ENCODE results near the gene PRMT2. TPM values are rescaled to one million over a fixed set of nuclear protein-coding genes. Genes with fewer than 3 reads are reported as not detected.

PRMT2 gene
- total RNA-seq, 1 experiment from 2014 or later = 62.0 TPM

GRCh38 chr21:46639489-46640386 lies 4.3 kb downstream of the PRMT2 start:
- no peaks in the 10 kb centered on the region for H4K20me1 ChIP-seq (ENCODE audit: insufficient read depth, low read depth, low read length)
- H3K36me3 ChIP-seq (ENCODE audit: insufficient read depth, low read length) = peaks cover 42% of the 10 kb centered on the region
- H3K27me3 ChIP-seq (ENCODE audit: low read length) = no peaks in the 10 kb centered on the region
- H3K79me2 ChIP-seq (ENCODE audit: low read length) = peaks cover 51% of the 10 kb centered on the region
- peaks cover 39% of the 10 kb centered on the region for H3K4me1 ChIP-seq (ENCODE audit: low read length)
- H3K4me2 ChIP-seq (ENCODE audit: low read depth, low read length, poor library complexity, severe bottlenecking) = no peak overlapping the region
- no peaks in the 10 kb centered on the region for H3K9me3 ChIP-seq (ENCODE audit: low read length)
- no peak overlapping the region for H3K4me3 ChIP-seq (ENCODE audit: low read length)
- no peaks in the 10 kb centered on the region for H3K9me2 ChIP-seq (replicated peaks; ENCODE audit: insufficient read depth, low read length)
- H2AFZ ChIP-seq (ENCODE audit: low read length) = no peak overlapping the region
- no peak for DNase-seq
- no peak overlapping the region for H3K9ac ChIP-seq (ENCODE audit: low read length)
- no peak overlapping the region for H3K27ac ChIP-seq (ENCODE audit: low read length)

- H3K9me2 ChIP-seq (replicated peaks; ENCODE audit: insufficient read depth, low read length) = no peaks in the 10 kb centered on the region
- peaks cover 40% of the 10 kb centered on the region for H3K79me2 ChIP-seq (ENCODE audit: low read length)
- H4K20me1 ChIP-seq (ENCODE audit: insufficient read depth, low read depth, low read length) = no peaks in the 10 kb centered on the region
- no peak overlapping the region for H2AFZ ChIP-seq (ENCODE audit: low read length)
- no peak for DNase-seq
- H3K4me3 ChIP-seq (ENCODE audit: low read length) = no peak overlapping the region
- no peaks in the 10 kb centered on the region for H3K9me3 ChIP-seq (ENCODE audit: low read length)
- peaks cover 27% of the 10 kb centered on the region for H3K4me1 ChIP-seq (ENCODE audit: low read length)
- H3K4me2 ChIP-seq (ENCODE audit: low read depth, low read length, poor library complexity, severe bottlenecking) = no peak overlapping the region
- no peak overlapping the region for H3K27ac ChIP-seq (ENCODE audit: low read length)
- H3K27me3 ChIP-seq (ENCODE audit: low read length) = no peaks in the 10 kb centered on the region
- H3K36me3 ChIP-seq (ENCODE audit: insufficient read depth, low read length) = peaks cover 43% of the 10 kb centered on the region
- no peak overlapping the region for H3K9ac ChIP-seq (ENCODE audit: low read length)
Observed at GRCh38 chr21:46641656-46642055, 6.2 kb downstream of the PRMT2 start.

DNA sequence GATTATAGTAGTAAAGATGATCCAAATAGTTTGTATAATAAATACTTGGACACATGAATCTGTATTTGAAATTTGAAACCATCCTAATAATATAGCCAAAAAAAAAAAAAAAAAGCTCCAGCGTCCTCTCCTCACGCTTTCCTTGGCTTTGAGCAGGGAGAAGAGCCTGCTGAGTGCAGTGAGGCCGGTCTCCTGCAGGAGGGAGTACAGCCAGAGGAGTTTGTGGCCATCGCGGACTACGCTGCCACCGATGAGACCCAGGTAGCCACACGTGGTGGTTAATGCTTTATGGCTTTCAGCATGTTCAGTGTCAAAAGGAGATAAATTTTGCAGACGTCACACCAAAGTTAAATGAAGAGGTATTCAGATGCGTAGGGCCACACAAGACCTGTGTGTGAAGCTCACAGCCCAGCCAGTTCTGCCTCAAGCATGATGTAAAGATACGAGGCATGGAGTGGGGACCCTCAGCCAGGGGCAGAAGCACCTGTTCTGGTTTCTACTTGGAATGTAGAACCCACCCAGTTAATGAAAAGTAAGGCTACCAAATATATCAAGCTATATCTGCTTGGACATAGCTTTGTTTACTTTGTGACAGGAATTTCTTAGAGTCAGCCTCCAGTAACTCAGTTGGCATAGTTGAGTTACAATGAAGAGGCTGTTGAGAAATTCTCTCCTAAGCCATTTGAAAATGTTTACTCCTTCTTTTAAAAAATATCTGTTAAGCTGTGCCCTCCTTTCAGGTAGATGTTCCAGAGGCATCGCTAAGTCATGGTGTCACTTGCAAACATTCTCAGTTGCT lies 8.1 kb downstream of the PRMT2 start:
- H3K79me2 ChIP-seq (ENCODE audit: low read length) = peaks cover 23% of the 10 kb centered on the region
- no peak overlapping the region for H3K4me3 ChIP-seq (ENCODE audit: low read length)
- H3K9me2 ChIP-seq (replicated peaks; ENCODE audit: insufficient read depth, low read length) = no peaks in the 10 kb centered on the region
- no peak overlapping the region for H3K27ac ChIP-seq (ENCODE audit: low read length)
- no peak overlapping the region for H3K4me2 ChIP-seq (ENCODE audit: low read depth, low read length, poor library complexity, severe bottlenecking)
- H3K9ac ChIP-seq (ENCODE audit: low read length) = no peak overlapping the region
- peaks cover 53% of the 10 kb centered on the region for H3K36me3 ChIP-seq (ENCODE audit: insufficient read depth, low read length)
- H3K27me3 ChIP-seq (ENCODE audit: low read length) = no peaks in the 10 kb centered on the region
- DNase-seq = no peak
- no peak overlapping the region for H2AFZ ChIP-seq (ENCODE audit: low read length)
- H3K4me1 ChIP-seq (ENCODE audit: low read length) = peaks cover 8% of the 10 kb centered on the region
- H4K20me1 ChIP-seq (ENCODE audit: insufficient read depth, low read depth, low read length) = no peaks in the 10 kb centered on the region
- no peaks in the 10 kb centered on the region for H3K9me3 ChIP-seq (ENCODE audit: low read length)

- peaks cover 15% of the 10 kb centered on the region for H3K79me2 ChIP-seq (ENCODE audit: low read length)
- H2AFZ ChIP-seq (ENCODE audit: low read length) = no peak overlapping the region
- no peak overlapping the region for H3K4me2 ChIP-seq (ENCODE audit: low read depth, low read length, poor library complexity, severe bottlenecking)
- H3K36me3 ChIP-seq (ENCODE audit: insufficient read depth, low read length) = peaks cover 67% of the 10 kb centered on the region
- H3K9me3 ChIP-seq (ENCODE audit: low read length) = no peaks in the 10 kb centered on the region
- H3K4me1 ChIP-seq (ENCODE audit: low read length) = no peaks in the 10 kb centered on the region
- H4K20me1 ChIP-seq (ENCODE audit: insufficient read depth, low read depth, low read length) = no peaks in the 10 kb centered on the region
- no peak overlapping the region for H3K27ac ChIP-seq (ENCODE audit: low read length)
- no peak overlapping the region for H3K9ac ChIP-seq (ENCODE audit: low read length)
- no peaks in the 10 kb centered on the region for H3K9me2 ChIP-seq (replicated peaks; ENCODE audit: insufficient read depth, low read length)
- H3K27me3 ChIP-seq (ENCODE audit: low read length) = no peaks in the 10 kb centered on the region
- DNase-seq = no peak
- H3K4me3 ChIP-seq (ENCODE audit: low read length) = no peak overlapping the region
Observed at GRCh38 chr21:46645840-46646239, 10.4 kb downstream of the PRMT2 start.

DNA sequence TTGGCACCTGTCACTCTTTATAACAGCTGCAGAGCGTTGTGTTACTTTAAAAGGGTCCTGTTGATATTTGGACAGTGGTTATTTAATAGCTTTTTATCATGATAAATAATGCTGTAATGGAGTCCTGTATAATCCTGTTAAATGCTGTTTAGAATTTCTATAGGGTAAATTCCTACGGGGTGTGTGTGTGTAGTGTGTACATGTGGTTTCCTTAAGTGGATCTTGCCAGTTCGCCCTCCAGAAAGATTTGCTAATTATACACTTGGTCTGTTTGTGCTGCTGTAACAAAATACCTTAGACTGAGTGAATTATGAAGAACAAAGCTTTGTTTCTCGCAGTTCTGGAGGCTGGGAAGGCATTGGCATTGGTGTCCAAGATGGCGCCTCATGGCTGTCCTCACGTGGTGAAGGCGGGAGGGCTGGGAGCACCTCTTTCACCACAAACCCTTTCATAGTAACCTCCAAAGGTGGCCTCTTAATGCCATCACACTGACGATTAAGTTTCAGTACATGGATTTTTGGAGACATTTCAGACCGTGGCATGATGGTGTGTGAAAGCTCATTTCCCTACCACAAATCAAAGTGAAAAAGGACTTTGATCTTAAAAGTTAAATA lies 11.2 kb downstream of the PRMT2 start:
- Histone ChIP-seq H3K36me3 (ENCODE audit: insufficient read depth, low read length) (peaks cover 67% of the 10 kb centered on the region), H2AFZ (ENCODE audit: low read length) (no peak overlapping the region), H3K4me1 (ENCODE audit: low read length) (no peaks in the 10 kb centered on the region), H3K79me2 (ENCODE audit: low read length) (peaks cover 15% of the 10 kb centered on the region; the same call in 1 of the 2 replicates), H3K27me3 (ENCODE audit: low read length) (no peaks in the 10 kb centered on the region), H3K4me3 (ENCODE audit: low read length) (no peak overlapping the region), H4K20me1 (ENCODE audit: insufficient read depth, low read depth, low read length) (no peaks in the 10 kb centered on the region), H3K4me2 (ENCODE audit: low read depth, low read length, poor library complexity, severe bottlenecking) (no peak overlapping the region), H3K9me3 (ENCODE audit: low read length) (no peaks in the 10 kb centered on the region), H3K9ac (ENCODE audit: low read length) (no peak overlapping the region), H3K9me2 (replicated peaks; ENCODE audit: insufficient read depth, low read length) (no peaks in the 10 kb centered on the region), H3K27ac (ENCODE audit: low read length) (no peak overlapping the region)
- DNase-seq = no peak

GRCh38 chr21:46648539-46648938 lies 13.1 kb downstream of the PRMT2 start:
- no peak overlapping the region for H3K4me2 ChIP-seq (ENCODE audit: low read depth, low read length, poor library complexity, severe bottlenecking)
- H3K79me2 ChIP-seq (ENCODE audit: low read length) = peaks cover 15% of the 10 kb centered on the region; the same call in 1 of the 2 replicates
- H3K4me1 ChIP-seq (ENCODE audit: low read length) = no peaks in the 10 kb centered on the region
- H3K27ac ChIP-seq (ENCODE audit: low read length) = no peak overlapping the region
- H3K36me3 ChIP-seq (ENCODE audit: insufficient read depth, low read length) = peaks cover 75% of the 10 kb centered on the region
- no peak overlapping the region for H3K4me3 ChIP-seq (ENCODE audit: low read length)
- no peaks in the 10 kb centered on the region for H3K9me2 ChIP-seq (replicated peaks; ENCODE audit: insufficient read depth, low read length)
- no peaks in the 10 kb centered on the region for H3K27me3 ChIP-seq (ENCODE audit: low read length)
- DNase-seq = no peak
- H4K20me1 ChIP-seq (ENCODE audit: insufficient read depth, low read depth, low read length) = no peaks in the 10 kb centered on the region
- no peak overlapping the region for H2AFZ ChIP-seq (ENCODE audit: low read length)
- no peaks in the 10 kb centered on the region for H3K9me3 ChIP-seq (ENCODE audit: low read length)
- no peak overlapping the region for H3K9ac ChIP-seq (ENCODE audit: low read length)

GRCh38 chr21:46649356-46649755 lies 13.9 kb downstream of the PRMT2 start:
- no peaks in the 10 kb centered on the region for H3K9me2 ChIP-seq (replicated peaks; ENCODE audit: insufficient read depth, low read length)
- H4K20me1 ChIP-seq (ENCODE audit: insufficient read depth, low read depth, low read length) = no peaks in the 10 kb centered on the region
- no peak overlapping the region for H3K9ac ChIP-seq (ENCODE audit: low read length)
- H3K36me3 ChIP-seq (ENCODE audit: insufficient read depth, low read length) = peaks cover 76% of the 10 kb centered on the region
- peaks cover 15% of the 10 kb centered on the region; the same call in 1 of the 2 replicates for H3K79me2 ChIP-seq (ENCODE audit: low read length)
- no peaks in the 10 kb centered on the region for H3K27me3 ChIP-seq (ENCODE audit: low read length)
- H3K9me3 ChIP-seq (ENCODE audit: low read length) = peaks cover 3% of the 10 kb centered on the region
- no peak overlapping the region for H3K4me3 ChIP-seq (ENCODE audit: low read length)
- no peaks in the 10 kb centered on the region for H3K4me1 ChIP-seq (ENCODE audit: low read length)
- H3K27ac ChIP-seq (ENCODE audit: low read length) = no peak overlapping the region
- DNase-seq = no peak
- no peak overlapping the region for H2AFZ ChIP-seq (ENCODE audit: low read length)
- no peak overlapping the region for H3K4me2 ChIP-seq (ENCODE audit: low read depth, low read length, poor library complexity, severe bottlenecking)
